GM12878 (cell line): Measurements from ENCODE around the gene IL4I1. TPM values are rescaled to one million over a fixed set of nuclear protein-coding genes. Genes with fewer than 3 reads are reported as not detected.
A peak's percentile ranks its signal among the peaks of the same experiment; 100 is the strongest.

Experiments
- BMI1 ChIP-seq: fragments of 450-650 bp; IDR thresholded peaks from 2 replicates; pipeline ENCODE4 v1.6.1; 2016; ENCODE audit warnings: mild to moderate bottlenecking, moderate library complexity, borderline replicate concordance
- CBFB ChIP-seq: IDR thresholded peaks from 2 replicates; pipeline ENCODE4 v1.6.1; 2016; ENCODE audit warnings: antibody characterized with exemption, low read depth
- CHD1 ChIP-seq: IDR thresholded peaks from 2 replicates; pipeline ENCODE4 v1.6.1; 2012; ENCODE audit warnings: low read depth, low read length, improper control_type of control experiment
- CHD2 ChIP-seq: IDR thresholded peaks from 2 replicates; pipeline ENCODE4 v1.6.1; 2011; ENCODE audit warnings: low read depth, low read length, improper control_type of control experiment, borderline replicate concordance
- EGR1 ChIP-seq, 2 experiments: IDR thresholded peaks; 1 replicate in 1 of 2; 2 replicates in 1 of 2; pipeline ENCODE4 v1.6.1; 2011 to 2012; ENCODE audit warnings: low read depth in 2 of 2, low read length in 2 of 2, borderline replicate concordance in 1 of 2, mild to moderate bottlenecking in 1 of 2, moderate library complexity in 1 of 2
- GATAD2B ChIP-seq: fragments of 450-650 bp; conservative IDR thresholded peaks from 2 replicates; pipeline ENCODE4 v1.6.1; 2017; ENCODE audit warnings: low read depth, mild to moderate bottlenecking, moderate library complexity
- HCFC1 ChIP-seq: fragments of 150-350 bp; IDR thresholded peaks from 2 replicates; pipeline ENCODE4 v1.6.1; 2014; ENCODE audit warnings: low read length
- IKZF2 ChIP-seq, 2 experiments: fragments of 450-650 bp; IDR thresholded peaks; 2 replicates each; pipeline ENCODE4 v1.6.1; 2017; ENCODE audit warnings: mild to moderate bottlenecking in 2 of 2, moderate library complexity in 2 of 2
- JUNB ChIP-seq: IDR thresholded peaks from 2 replicates; pipeline ENCODE4 v1.6.1; 2016; ENCODE audit warnings: antibody characterized with exemption, mild to moderate bottlenecking
- SMAD5 ChIP-seq: IDR thresholded peaks from 2 replicates; pipeline ENCODE4 v1.6.1; 2016; ENCODE audit warnings: antibody characterized with exemption, low read depth
- SPI1 ChIP-seq: IDR thresholded peaks from 2 replicates; pipeline ENCODE4 v1.6.1; 2011; ENCODE audit warnings: low read depth, mild to moderate bottlenecking, low read length, moderate library complexity, borderline replicate concordance; ENCODE audit not compliant: insufficient read depth
- SRF ChIP-seq, 2 experiments: IDR thresholded peaks; 2 replicates each; pipeline ENCODE4 v1.6.1; 2011; ENCODE audit warnings: low read depth in 2 of 2, low read length in 2 of 2, mild to moderate bottlenecking in 1 of 2, moderate library complexity in 1 of 2
- TCF7 ChIP-seq: IDR thresholded peaks from 2 replicates; pipeline ENCODE4 v1.6.1; 2014; ENCODE audit warnings: antibody characterized with exemption, borderline replicate concordance
- ZBED1 ChIP-seq: IDR thresholded peaks from 2 replicates; pipeline ENCODE4 v1.6.1; 2016; ENCODE audit warnings: borderline replicate concordance
- polyA plus RNA-seq, 11 experiments: library from polyadenylated mRNA; depleted of rRNA in 4 of 11; unstranded in 6 of 11; stranded (reverse) in 5 of 11; fragments of >200 nt; fragmentation: Nextera tagmentation in 4 of 11; fragmentation: Illumina TruSeq in 1 of 11; extraction: Ambion mirVana in 4 of 11; extraction: Trizol in 1 of 11; gene quantifications; 1 replicate in 1 of 11; 2 replicates in 10 of 11; pipeline versions ENCODE4 v1.2.1 to v1.2.3, GENCODE V29; 2011 to 2016; ENCODE audit warnings: inconsistent platforms in 2 of 11, missing spikeins in 2 of 11, low read depth in 1 of 11
- total RNA-seq, 4 experiments: library from RNA; depleted of rRNA in 3 of 4; stranded (reverse); fragments of >200 nt in 3 of 4; fragmentation: Illumina TruSeq in 1 of 4; extraction: Trizol in 1 of 4; gene quantifications; 2 replicates each; pipeline versions ENCODE4 v1.2.1 to v1.2.3, GENCODE V29; 2013 to 2021
- TF ChIP-seq, protein P1 (sequence below): fragments of 150-350 bp; IDR thresholded peaks from 2 replicates; pipeline ENCODE4 v1.6.1; 2014; ENCODE audit warnings: mild to moderate bottlenecking, low read depth, low read length
- TF ChIP-seq, protein P2 (sequence below): fragments of 450-650 bp; IDR thresholded peaks from 2 replicates; pipeline ENCODE4 v1.6.1; 2018; ENCODE audit warnings: borderline replicate concordance, mild to moderate bottlenecking; ENCODE audit not compliant: partially characterized antibody
- TF ChIP-seq, protein P3 (sequence below): fragments of 150-350 bp; IDR thresholded peaks from 2 replicates; pipeline ENCODE4 v1.6.1; 2016; ENCODE audit warnings: low read depth, low read length
- TF ChIP-seq, protein P4 (sequence below): IDR thresholded peaks from 2 replicates; pipeline ENCODE4 v1.6.1; 2012; ENCODE audit warnings: low read depth, low read length, improper control_type of control experiment
- TF ChIP-seq, protein P5 (sequence below): IDR thresholded peaks from 2 replicates; pipeline ENCODE4 v1.6.1; 2012; ENCODE audit warnings: low read depth, low read length, improper control_type of control experiment

IL4I1 gene
- total and polyA plus RNA-seq, 10 of the 15 experiments (the other 5 are each of a cell fraction or from before 2014, with no cell fraction given), result 0.62 to 83.8 (median 42.8) TPM

DNA sequence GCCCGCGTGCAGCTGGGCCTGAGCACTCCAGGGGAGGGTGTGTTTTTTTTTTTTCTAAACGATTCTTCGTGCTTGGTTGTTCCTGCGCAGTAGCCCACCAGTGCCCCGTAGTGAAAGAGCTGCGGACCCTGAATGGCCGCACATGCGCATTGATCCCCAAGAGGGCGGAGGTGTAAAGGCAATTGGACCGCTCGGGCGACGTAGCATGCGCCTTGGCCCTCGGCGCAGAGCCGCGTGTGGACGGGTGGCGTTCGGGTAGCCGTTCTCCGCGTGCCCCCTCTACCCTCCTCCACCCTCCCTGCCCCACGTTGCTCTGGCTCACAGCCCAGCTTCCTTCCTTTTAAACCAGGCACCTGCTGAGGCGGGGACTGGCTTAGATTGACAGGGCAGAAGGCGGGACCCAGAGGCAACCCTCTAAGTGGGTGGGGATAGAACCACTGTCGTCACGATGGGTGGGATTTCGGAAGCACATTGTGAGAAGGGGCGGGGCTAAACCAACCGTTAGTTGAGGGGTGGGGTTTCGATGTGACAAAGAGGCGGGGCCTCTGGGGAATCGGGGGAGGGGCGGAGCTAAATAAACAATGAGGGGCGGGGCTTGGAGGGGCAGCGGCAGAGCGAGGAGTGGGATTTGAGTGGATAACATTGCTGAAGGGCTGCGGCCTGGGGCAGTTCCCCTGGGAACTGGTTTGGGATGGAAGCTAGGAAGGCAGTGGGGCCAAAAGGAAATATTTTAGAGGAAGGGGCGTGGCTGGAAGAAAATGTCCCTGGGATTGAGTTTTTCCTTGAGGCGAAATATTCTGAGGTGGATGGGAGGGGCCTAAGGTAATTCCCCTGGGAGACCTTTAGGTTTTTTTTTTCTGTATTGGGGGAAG lies 33.2 kb upstream of the IL4I1 start (continued):
- TF ChIP-seq SMAD5 (peak; percentile 78), IKZF2 (IDR thresholded peaks at IDR 0.05) (no peak), JUNB (no peak), HCFC1 (peak; percentile 39; the same call in 1 of the 2 replicates), CHD1 (no peak; the same call in 1 of the 2 replicates), BMI1 (no peak), CHD2 (peak; percentile 20; the same call in 1 of the 2 replicates), SRF (IDR thresholded peaks at IDR 0.05; ENCODE audit: low read depth in 2 of 2, low read length in 2 of 2) (no peak), EGR1 (IDR thresholded peaks at IDR 0.05; ENCODE audit: borderline replicate concordance in 1 of 2, low read depth in 2 of 2, low read length in 2 of 2) (peak in 1 of 2 experiments; percentile 10; a peak in 1 of 3 replicates), SPI1 (no peak), TCF7 (no peak), ZBED1 (peak; percentile 84), CBFB (no peak), GATAD2B (no peak)
- TF ChIP-seq, protein P1, sequence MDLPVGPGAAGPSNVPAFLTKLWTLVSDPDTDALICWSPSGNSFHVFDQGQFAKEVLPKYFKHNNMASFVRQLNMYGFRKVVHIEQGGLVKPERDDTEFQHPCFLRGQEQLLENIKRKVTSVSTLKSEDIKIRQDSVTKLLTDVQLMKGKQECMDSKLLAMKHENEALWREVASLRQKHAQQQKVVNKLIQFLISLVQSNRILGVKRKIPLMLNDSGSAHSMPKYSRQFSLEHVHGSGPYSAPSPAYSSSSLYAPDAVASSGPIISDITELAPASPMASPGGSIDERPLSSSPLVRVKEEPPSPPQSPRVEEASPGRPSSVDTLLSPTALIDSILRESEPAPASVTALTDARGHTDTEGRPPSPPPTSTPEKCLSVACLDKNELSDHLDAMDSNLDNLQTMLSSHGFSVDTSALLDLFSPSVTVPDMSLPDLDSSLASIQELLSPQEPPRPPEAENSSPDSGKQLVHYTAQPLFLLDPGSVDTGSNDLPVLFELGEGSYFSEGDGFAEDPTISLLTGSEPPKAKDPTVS, result no peak
- TF ChIP-seq, protein P2, sequence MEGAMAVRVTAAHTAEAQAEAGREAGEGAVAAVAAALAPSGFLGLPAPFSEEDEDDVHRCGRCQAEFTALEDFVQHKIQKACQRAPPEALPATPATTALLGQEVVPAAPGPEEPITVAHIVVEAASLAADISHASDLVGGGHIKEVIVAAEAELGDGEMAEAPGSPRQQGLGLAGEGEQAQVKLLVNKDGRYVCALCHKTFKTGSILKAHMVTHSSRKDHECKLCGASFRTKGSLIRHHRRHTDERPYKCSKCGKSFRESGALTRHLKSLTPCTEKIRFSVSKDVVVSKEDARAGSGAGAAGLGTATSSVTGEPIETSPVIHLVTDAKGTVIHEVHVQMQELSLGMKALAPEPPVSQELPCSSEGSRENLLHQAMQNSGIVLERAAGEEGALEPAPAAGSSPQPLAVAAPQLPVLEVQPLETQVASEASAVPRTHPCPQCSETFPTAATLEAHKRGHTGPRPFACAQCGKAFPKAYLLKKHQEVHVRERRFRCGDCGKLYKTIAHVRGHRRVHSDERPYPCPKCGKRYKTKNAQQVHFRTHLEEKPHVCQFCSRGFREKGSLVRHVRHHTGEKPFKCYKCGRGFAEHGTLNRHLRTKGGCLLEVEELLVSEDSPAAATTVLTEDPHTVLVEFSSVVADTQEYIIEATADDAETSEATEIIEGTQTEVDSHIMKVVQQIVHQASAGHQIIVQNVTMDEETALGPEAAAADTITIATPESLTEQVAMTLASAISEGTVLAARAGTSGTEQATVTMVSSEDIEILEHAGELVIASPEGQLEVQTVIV, result no peak
- TF ChIP-seq, protein P3, sequence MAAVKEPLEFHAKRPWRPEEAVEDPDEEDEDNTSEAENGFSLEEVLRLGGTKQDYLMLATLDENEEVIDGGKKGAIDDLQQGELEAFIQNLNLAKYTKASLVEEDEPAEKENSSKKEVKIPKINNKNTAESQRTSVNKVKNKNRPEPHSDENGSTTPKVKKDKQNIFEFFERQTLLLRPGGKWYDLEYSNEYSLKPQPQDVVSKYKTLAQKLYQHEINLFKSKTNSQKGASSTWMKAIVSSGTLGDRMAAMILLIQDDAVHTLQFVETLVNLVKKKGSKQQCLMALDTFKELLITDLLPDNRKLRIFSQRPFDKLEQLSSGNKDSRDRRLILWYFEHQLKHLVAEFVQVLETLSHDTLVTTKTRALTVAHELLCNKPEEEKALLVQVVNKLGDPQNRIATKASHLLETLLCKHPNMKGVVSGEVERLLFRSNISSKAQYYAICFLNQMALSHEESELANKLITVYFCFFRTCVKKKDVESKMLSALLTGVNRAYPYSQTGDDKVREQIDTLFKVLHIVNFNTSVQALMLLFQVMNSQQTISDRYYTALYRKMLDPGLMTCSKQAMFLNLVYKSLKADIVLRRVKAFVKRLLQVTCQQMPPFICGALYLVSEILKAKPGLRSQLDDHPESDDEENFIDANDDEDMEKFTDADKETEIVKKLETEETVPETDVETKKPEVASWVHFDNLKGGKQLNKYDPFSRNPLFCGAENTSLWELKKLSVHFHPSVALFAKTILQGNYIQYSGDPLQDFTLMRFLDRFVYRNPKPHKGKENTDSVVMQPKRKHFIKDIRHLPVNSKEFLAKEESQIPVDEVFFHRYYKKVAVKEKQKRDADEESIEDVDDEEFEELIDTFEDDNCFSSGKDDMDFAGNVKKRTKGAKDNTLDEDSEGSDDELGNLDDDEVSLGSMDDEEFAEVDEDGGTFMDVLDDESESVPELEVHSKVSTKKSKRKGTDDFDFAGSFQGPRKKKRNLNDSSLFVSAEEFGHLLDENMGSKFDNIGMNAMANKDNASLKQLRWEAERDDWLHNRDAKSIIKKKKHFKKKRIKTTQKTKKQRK, result no peak
- TF ChIP-seq, protein P4, sequence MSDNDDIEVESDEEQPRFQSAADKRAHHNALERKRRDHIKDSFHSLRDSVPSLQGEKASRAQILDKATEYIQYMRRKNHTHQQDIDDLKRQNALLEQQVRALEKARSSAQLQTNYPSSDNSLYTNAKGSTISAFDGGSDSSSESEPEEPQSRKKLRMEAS, result peak; percentile 78
- TF ChIP-seq, protein P5, sequence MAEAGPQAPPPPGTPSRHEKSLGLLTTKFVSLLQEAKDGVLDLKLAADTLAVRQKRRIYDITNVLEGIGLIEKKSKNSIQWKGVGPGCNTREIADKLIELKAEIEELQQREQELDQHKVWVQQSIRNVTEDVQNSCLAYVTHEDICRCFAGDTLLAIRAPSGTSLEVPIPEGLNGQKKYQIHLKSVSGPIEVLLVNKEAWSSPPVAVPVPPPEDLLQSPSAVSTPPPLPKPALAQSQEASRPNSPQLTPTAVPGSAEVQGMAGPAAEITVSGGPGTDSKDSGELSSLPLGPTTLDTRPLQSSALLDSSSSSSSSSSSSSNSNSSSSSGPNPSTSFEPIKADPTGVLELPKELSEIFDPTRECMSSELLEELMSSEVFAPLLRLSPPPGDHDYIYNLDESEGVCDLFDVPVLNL, result no peak
